Measurements from ENCODE around the gene RBMS3.

RBMS3 gene

DNA sequence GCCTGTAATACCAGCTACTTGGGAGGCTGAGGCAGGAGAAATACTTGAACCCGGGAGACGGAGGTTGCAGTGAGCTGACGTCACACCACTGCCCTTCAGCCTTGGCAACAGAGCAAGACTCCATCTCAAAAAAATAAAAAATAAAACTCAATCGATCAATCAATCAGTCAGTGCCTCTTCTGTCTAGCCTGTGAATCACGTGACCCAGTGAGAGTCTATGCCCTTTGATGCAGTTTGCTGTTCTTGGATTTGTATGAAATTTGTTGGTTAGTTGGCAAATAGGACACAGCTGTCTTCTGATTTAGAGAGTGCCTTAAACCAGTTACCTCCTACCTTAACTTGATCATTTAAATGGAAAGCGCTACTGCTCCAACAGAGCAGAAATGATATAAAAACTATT lies 3.6 kb upstream of the RBMS3 start:
- no peak for DNase-seq (ENCODE audit: low spot score)

- DNase-seq (ENCODE audit: low spot score) = no peak
These were observed 1.6 kb upstream of the RBMS3 start for GRCh38 chr3:29279286-29279685.

DNA sequence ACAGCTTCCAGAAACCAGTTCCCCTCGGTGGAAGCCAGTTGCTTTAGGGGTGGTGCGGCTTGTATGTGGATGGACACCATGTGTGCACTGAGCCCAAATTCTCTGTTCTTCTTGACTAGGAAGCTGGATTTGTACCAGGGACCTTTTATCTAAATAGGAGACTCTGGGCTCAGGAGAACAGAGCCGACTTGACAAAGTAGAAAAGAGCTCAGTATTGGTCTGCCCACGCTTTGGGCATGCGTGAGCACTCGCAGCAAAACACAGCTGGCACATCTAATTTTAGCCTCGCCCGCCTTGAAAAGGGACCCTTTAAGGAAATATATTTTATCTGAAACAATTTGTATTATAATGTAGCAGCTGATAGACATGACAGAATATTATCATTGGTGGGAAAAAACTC lies 1.1 kb upstream of the RBMS3 start:
- peak; percentile 34 for DNase-seq (ENCODE audit: low spot score)

- DNase-seq (ENCODE audit: low spot score) = peak; percentile 19
These were observed 148 bp downstream of the RBMS3 start for GRCh38 chr3:29281094-29281343.

- peak; percentile 9 for DNase-seq (ENCODE audit: low spot score)
These were observed 722 bp downstream of the RBMS3 start for GRCh38 chr3:29281344-29282241.

- no peak for DNase-seq (ENCODE audit: low spot score)
These were observed 1.8 kb downstream of the RBMS3 start for GRCh38 chr3:29282427-29283230.

DNA sequence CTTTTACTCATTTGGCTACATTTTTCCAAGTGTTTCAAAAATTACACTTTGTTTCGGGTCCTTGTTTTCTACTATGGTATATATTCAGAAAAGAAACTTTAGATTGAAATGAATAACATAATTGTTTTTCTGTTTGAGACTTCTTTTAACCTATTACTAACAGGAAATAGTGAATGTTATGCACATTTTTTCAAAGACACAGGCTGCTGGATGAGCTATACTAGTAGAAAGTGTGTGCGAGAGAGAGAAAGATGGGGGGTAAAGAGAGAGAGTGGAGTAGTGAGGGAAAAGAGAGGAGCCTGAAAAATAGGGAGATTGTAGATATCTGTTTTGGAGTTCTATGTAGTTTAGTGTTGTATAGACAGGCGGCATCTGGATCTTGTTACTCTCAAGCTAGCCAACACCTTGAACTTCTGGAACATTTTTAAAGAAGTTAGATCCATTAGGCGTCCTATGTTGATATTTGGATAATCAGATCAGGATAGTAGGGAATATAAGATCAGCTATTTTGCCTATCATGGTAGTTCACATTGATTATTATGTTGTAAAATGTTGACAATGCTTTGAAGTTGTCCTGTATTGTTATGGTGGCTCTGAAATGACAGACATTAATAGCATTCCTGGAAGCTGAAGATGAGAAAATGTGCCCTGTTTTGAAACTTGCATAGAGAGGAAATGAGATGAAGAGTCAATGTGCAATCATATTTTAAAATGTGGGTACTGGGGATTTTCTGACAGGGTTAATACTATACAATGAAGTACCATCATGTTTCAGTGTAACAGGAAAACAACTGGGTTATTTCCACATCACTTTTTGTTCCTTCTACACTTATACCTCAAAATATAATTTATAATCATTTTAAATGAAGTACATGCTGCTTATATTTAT lies 2.6 kb downstream of the RBMS3 start:
- DNase-seq (ENCODE audit: low spot score) = no peak

GRCh38 chr3:29284497-29284896 lies 3.6 kb downstream of the RBMS3 start:
- DNase-seq (ENCODE audit: low spot score) = no peak

DNA sequence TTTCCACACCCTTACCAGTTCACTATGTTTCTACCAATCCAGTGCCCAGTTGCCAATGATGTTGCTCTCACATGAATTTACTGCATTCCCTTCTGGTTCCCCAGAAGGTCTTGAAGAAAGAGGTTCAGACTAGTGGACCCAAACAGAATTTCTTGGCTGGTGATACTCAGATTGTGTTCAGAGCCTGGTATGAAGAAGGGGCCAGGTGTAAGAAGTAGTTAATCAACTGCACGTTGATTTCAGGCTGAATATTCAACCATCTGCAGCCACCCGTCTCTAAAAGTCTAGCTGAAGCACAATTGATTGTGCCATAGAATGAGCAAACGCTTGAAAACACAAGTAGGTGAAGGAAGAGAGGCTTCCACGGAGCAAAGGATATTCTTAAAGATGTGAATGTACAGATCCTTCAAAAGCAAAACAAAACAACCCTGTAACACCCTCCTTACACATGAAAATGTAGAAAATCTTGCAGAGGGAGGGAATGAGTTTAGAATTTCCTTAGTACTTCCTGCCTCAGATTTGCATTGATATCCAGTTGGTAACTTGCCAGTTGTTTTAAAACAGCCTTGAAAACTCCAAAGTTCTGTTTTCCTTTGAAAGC lies 4.7 kb downstream of the RBMS3 start:
- no peak for DNase-seq (ENCODE audit: low spot score)

GRCh38 chr3:29286478-29287240 lies 5.8 kb downstream of the RBMS3 start:
- no peak for DNase-seq (ENCODE audit: low spot score)

GRCh38 chr3:29290596-29290995 lies 9.7 kb downstream of the RBMS3 start:
- no peak for DNase-seq (ENCODE audit: low spot score)

DNA sequence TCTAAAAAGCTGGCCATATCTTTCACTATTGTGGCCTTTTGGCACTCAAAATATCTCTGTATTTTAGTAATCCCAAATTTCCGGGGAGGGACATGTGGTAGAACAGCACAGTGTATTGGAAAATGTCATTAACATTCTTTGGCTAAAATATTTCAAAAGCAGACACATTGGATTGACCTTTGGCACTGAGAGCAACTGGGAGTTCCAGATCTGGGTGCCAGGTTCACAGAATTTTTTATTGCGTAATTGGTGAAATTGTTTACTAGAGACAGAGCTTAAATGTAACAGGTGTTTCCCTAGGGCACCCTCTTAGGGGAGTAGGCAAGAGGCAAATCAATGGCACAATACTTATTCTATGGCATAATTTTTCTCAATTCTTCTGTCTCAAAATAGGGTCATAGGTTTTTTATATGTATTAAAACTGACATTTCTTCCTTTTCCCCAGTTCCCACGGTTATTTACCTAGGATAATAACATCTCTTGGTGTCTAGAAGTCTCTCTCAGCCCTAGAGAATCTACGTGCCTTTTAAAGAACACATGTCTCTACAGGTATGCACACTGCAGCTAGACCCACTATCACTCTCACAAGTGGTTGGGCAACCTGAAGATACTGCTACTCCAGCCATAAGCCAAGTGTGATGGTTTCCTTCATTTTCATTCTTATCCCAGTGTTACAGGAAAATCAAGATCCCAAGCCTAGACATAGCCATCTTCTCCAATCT lies 10.6 kb downstream of the RBMS3 start:
- DNase-seq (ENCODE audit: low spot score) = no peak

- no peak for DNase-seq (ENCODE audit: low spot score)
These were observed 11.1 kb downstream of the RBMS3 start for GRCh38 chr3:29291982-29292363.

DNA sequence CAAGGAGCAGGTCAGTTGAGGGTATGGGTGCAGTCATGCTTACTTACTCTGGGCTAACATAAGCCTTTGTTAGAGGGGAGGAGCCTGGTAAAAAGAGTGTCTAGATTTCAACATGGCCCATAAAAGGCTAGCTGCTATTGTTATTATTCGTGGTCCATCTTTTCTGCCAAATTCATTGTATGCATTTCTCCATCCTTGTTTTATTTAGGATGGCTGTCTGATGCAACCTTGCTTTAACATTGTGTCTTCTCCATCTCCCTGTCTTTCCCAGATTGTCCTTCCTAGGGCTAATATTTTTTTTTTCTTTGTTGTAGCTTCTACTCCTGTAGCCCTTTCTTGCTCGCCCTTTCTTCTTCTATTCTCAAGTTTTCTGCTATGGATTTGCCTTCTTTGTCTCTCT lies 12.6 kb downstream of the RBMS3 start:
- no peak for DNase-seq (ENCODE audit: low spot score)

GRCh38 chr3:29297998-29298397 lies 17.1 kb downstream of the RBMS3 start:
- no peak for DNase-seq (ENCODE audit: low spot score)

- no peak for DNase-seq (ENCODE audit: low spot score)
These were observed 20.6 kb downstream of the RBMS3 start for GRCh38 chr3:29301332-29302019.

- no peak for DNase-seq (ENCODE audit: low spot score)
These were observed 21.7 kb downstream of the RBMS3 start for GRCh38 chr3:29302619-29303018.

DNA sequence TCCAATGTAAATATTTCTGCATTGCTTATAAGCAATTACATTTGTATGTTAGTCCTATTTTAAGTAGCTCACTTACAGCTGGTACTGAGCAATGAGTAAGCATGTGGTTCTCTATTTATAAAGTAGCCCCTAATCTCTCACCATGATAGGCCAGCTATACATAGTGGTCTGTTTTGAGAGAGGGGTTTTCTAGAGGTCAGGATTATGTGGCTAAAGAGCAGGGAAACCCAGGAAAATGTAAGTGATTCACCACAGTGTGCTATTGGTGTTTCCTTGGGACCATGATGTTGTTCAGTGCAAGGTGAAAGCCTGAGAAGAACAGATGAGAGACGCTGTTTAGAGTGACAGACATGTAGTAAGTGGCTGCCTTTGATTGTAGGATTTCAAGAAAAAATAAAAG lies 26.4 kb downstream of the RBMS3 start:
- no peak for DNase-seq (ENCODE audit: low spot score)

GRCh38 chr3:29310865-29311264 lies 30.0 kb downstream of the RBMS3 start:
- DNase-seq (ENCODE audit: low spot score) = no peak

DNA sequence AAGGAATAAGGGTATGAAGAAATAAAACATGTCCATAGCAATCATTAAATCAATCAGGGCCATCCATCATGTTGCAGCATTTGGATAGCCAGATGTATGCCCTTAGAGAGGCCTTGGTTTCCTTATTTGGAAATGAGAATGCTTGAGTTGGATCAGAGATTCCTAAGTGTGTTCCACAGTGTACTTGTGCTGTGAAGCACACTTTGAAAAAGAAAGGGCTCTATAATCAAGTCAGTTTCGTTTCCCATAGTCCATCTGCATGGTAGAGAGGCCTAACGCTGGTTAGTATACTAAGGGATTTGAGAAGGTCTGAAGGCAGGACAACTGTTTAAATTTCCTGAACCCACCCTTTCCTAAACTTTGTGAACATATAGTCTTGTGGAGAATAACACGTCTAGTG lies 30.9 kb downstream of the RBMS3 start:
- no peak for DNase-seq (ENCODE audit: low spot score)

Measured in putamen (tissue), 1 donor.